Smooth muscle cell (in vitro differentiated cells): ENCODE results near the gene CYP27A1. TPM values are rescaled to one million over a fixed set of nuclear protein-coding genes. Genes with fewer than 3 reads are reported as not detected.

Experiments used
- DNase-seq: peaks from one replicate; lab custom pipeline; 2025; ENCODE audit not compliant: unreplicated experiment; lab: John Stamatoyannopoulos, UW
- H2AFZ ChIP-seq: fragments of 200-600 bp; sonication (generic); 2 replicates; pipeline ENCODE4 v1.6.0; 2016; ENCODE audit warnings: antibody characterized with exemption, low read depth, mild to moderate bottlenecking
- H3F3A ChIP-seq: fragments of 200-600 bp; sonication (generic); 2 replicates; pipeline ENCODE4 v1.6.0; 2017; ENCODE audit warnings: antibody characterized with exemption, low read depth
- H3K27ac ChIP-seq: fragments of 200-600 bp; sonication (generic); 2 replicates; pipeline ENCODE4 v1.5.1; 2016; ENCODE audit warnings: low read depth, mild to moderate bottlenecking
- H3K27me3 ChIP-seq: fragments of 200-600 bp; sonication (generic); 2 replicates; pipeline ENCODE4 v1.6.1; 2016; ENCODE audit warnings: low read depth, mild to moderate bottlenecking
- H3K36me3 ChIP-seq: fragments of 200-600 bp; sonication (generic); 2 replicates; pipeline ENCODE4 v1.5.1; 2016; ENCODE audit warnings: low read depth
- H3K4me1 ChIP-seq: fragments of 200-600 bp; sonication (generic); 2 replicates; pipeline ENCODE4 v1.5.1; 2016; ENCODE audit warnings: low read depth
- H3K4me2 ChIP-seq: fragments of 200-600 bp; sonication (generic); 2 replicates; pipeline ENCODE4 v1.6.0; 2016; ENCODE audit warnings: mild to moderate bottlenecking
- H3K4me3 ChIP-seq: fragments of 200-600 bp; sonication (generic); 2 replicates; pipeline ENCODE4 v1.5.1; 2016; ENCODE audit warnings: mild to moderate bottlenecking
- H3K79me2 ChIP-seq: fragments of 200-600 bp; sonication (generic); 2 replicates; pipeline ENCODE4 v1.6.0; 2016; ENCODE audit warnings: low read depth, mild to moderate bottlenecking
- H3K9ac ChIP-seq: fragments of 200-600 bp; sonication (generic); 2 replicates; pipeline ENCODE4 v1.6.0; 2016; ENCODE audit warnings: low read depth
- H3K9me3 ChIP-seq: fragments of 200-600 bp; sonication (generic); replicated peaks from 2 replicates; pipeline ENCODE4 v1.5.1; 2016; ENCODE audit warnings: low read depth
- H4K20me1 ChIP-seq: fragments of 200-600 bp; sonication (generic); 2 replicates; pipeline ENCODE4 v1.6.0; 2016; ENCODE audit warnings: low read depth
- CTCF ChIP-seq: fragments of 200-600 bp; sonication (generic); IDR thresholded peaks from 2 replicates; pipeline ENCODE4 v1.5.1; 2017; ENCODE audit warnings: borderline replicate concordance, mild to moderate bottlenecking, antibody characterized with exemption; ENCODE audit not compliant: insufficient read depth, poor library complexity, severe bottlenecking
- WGBS: methylation state at CpG from one replicate; pipeline ENCODE4 v1.1.7; 2016; ENCODE audit warnings: low lambda C conversion rate; 5-methylcytosine and 5-hydroxymethylcytosine counted together
- polyA plus RNA-seq: library from polyadenylated mRNA; unstranded; fragments of >200 nt; fragmentation: Nextera tagmentation; extraction: Ambion mirVana; gene quantifications from 2 replicates; pipeline ENCODE4 v1.2.1, GENCODE V29; 2016
- total RNA-seq: library from RNA; depleted of rRNA; stranded (reverse); fragments of >200 nt; gene quantifications from 2 replicates; pipeline ENCODE4 v1.2.3, GENCODE V29; 2014

Gene CYP27A1
- total and polyA plus RNA-seq, 2 experiments from 2014 or later = 11.2 to 11.5 TPM

DNA sequence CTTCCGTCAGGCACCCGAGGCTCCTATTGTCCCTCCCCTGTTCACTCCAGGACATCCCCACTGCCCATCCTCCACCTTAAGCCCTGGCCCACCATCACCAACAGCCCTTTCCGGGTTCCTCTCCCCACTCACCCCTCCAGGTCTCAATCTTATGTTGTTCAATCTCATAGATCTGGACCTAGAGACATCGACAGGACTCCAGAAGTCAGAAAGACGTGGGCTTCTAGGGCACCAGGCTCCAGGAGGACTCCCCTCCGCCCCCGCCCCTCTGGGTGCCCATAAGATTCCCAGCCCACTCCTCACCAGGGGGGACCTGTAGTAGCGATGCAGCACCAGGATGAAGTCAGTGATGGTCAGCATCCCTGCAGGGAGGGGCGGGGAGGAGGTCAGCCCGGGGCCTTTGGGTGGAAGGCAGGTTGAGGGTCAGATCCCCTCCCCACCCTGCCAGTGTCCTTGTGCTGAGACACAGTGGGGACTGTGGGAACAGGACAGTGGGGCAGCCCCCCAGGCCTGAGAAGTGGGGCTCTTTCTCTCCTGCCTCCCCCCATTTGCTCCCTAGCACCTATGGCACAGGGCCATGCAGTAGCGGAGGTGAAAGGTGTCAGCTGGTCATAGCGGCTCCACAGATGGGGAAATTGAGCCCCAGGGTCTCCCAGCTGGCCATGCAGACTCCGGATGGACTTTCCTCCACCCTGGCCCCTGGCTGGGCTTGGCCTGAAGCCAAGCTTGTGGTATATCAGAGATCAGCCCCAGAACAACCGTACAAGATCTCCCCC, 45.9 kb downstream of the CYP27A1 start:
- H3F3A ChIP-seq = no peaks in the 10 kb centered on the region
- H4K20me1 ChIP-seq = no peaks in the 10 kb centered on the region
- H3K27me3 ChIP-seq = no peaks in the 10 kb centered on the region
- H3K4me3 ChIP-seq = no peak overlapping the region
- H3K4me2 ChIP-seq = no peak overlapping the region
- no peaks in the 10 kb centered on the region for H3K4me1 ChIP-seq
- no peaks in the 10 kb centered on the region for H3K9me3 ChIP-seq
- H2AFZ ChIP-seq = no peak overlapping the region
- H3K27ac ChIP-seq = no peak overlapping the region
- H3K79me2 ChIP-seq = no peaks in the 10 kb centered on the region
- no peaks in the 10 kb centered on the region for H3K36me3 ChIP-seq
- H3K9ac ChIP-seq = no peak overlapping the region
- no peak for DNase-seq
- WGBS = 88% methylated on average over 14 of the region's 14 CpGs
- no peak for TF ChIP-seq CTCF

DNA sequence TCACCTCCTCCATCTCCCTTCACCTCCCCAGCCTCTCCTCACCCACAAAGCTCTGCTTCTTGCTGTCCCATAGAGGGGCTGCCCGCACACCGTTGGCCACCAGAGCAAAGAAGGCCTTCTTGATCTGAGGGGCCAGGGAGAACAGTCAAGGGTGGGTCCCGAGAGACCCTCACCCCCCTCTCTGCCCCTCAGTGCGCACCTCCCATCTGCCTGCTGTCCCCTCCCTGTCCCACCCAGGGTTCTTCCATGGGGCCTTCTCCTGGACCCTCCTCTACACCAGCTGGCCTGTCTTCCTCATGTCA, 46.5 kb downstream of the CYP27A1 start:
- 99% methylated on average over 4 of the region's 4 CpGs for WGBS
- H3K36me3 ChIP-seq = no peaks in the 10 kb centered on the region
- no peaks in the 10 kb centered on the region for H3F3A ChIP-seq
- H3K9me3 ChIP-seq = no peaks in the 10 kb centered on the region
- H3K4me3 ChIP-seq = no peak overlapping the region
- no peak overlapping the region for H2AFZ ChIP-seq
- H3K4me2 ChIP-seq = no peak overlapping the region
- H3K27me3 ChIP-seq = no peaks in the 10 kb centered on the region
- no peaks in the 10 kb centered on the region for H3K79me2 ChIP-seq
- TF ChIP-seq CTCF = no peak
- H4K20me1 ChIP-seq = no peaks in the 10 kb centered on the region
- no peak for DNase-seq
- no peak overlapping the region for H3K9ac ChIP-seq
- no peaks in the 10 kb centered on the region for H3K4me1 ChIP-seq
- no peak overlapping the region for H3K27ac ChIP-seq

GRCh38 chr2:218829868-218830451, 48.0 kb downstream of the CYP27A1 start:
- H3K27ac ChIP-seq = no peak overlapping the region
- no peaks in the 10 kb centered on the region for H3K27me3 ChIP-seq
- H4K20me1 ChIP-seq = no peaks in the 10 kb centered on the region
- no peaks in the 10 kb centered on the region for H3K79me2 ChIP-seq
- H3K9ac ChIP-seq = no peak overlapping the region
- no peak overlapping the region for H2AFZ ChIP-seq
- no peaks in the 10 kb centered on the region for H3F3A ChIP-seq
- H3K9me3 ChIP-seq = no peaks in the 10 kb centered on the region
- 88% methylated on average over 17 of the region's 17 CpGs for WGBS
- DNase-seq = no peak
- no peaks in the 10 kb centered on the region for H3K36me3 ChIP-seq
- no peak for TF ChIP-seq CTCF
- H3K4me1 ChIP-seq = no peaks in the 10 kb centered on the region
- no peak overlapping the region for H3K4me2 ChIP-seq
- no peak overlapping the region for H3K4me3 ChIP-seq
